ENCODE results near the gene ZNF135.

DNA sequence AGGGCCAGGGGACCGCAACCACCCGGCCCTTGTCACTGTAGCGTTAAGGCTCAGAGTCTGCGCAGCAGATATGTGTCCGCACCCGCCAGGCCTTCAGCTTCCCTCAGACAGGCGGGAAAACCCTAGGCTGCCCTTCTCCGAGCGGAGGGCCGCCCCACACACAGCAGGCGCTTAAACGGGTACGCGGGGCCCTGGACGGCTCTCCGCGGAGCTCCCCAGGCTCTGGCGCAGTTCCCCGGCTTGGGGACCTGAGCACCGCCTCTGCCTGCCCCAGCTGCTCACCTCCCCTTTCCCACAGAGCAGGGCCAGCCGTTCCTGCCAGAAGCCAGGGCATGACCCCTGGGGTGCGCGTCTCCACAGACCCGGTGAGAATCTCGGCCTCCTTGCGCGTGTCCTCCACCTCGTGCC, 593 bp downstream of the ZNF135 start:
- TF ChIP-seq, protein P1, sequence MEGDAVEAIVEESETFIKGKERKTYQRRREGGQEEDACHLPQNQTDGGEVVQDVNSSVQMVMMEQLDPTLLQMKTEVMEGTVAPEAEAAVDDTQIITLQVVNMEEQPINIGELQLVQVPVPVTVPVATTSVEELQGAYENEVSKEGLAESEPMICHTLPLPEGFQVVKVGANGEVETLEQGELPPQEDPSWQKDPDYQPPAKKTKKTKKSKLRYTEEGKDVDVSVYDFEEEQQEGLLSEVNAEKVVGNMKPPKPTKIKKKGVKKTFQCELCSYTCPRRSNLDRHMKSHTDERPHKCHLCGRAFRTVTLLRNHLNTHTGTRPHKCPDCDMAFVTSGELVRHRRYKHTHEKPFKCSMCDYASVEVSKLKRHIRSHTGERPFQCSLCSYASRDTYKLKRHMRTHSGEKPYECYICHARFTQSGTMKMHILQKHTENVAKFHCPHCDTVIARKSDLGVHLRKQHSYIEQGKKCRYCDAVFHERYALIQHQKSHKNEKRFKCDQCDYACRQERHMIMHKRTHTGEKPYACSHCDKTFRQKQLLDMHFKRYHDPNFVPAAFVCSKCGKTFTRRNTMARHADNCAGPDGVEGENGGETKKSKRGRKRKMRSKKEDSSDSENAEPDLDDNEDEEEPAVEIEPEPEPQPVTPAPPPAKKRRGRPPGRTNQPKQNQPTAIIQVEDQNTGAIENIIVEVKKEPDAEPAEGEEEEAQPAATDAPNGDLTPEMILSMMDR (conservative IDR thresholded peaks at IDR 0.05; ENCODE audit: low read depth in 2 of 2): no peak
- TF ChIP-seq POLR2AphosphoS5 (IDR thresholded peaks at IDR 0.05; ENCODE audit: low read depth) (no peak), REST (IDR thresholded peaks at IDR 0.05; ENCODE audit: unreplicated experiment) (no peak), JUNB (IDR thresholded peaks at IDR 0.05; ENCODE audit: unreplicated experiment) (no peak), EZH2 (IDR thresholded peaks at IDR 0.05; ENCODE audit: low read depth, unreplicated experiment) (no peak), CREB1 (CRISPR knock-in tag; IDR thresholded peaks at IDR 0.05; ENCODE audit: low read depth) (no peak), STAT1 (IDR thresholded peaks at IDR 0.05; ENCODE audit: unreplicated experiment) (no peak), EZH2phosphoT487 (IDR thresholded peaks at IDR 0.05; ENCODE audit: unreplicated experiment) (no peak)
